ENCODE data around the gene GRAP2. TPM values are rescaled to one million over a fixed set of nuclear protein-coding genes. Genes with fewer than 3 reads are reported as not detected.
A peak's percentile ranks its signal among the peaks of the same experiment; 100 is the strongest.

Gene GRAP2
- total and polyA plus RNA-seq, 9 of the 15 experiments (the other 6 are each of a cell fraction or from before 2014, with no cell fraction given) = 4.8 to 88.7 (median 60.4) TPM

- H3K9me3 ChIP-seq (replicated peaks; ENCODE audit: control insufficient read depth, insufficient read depth, low read depth, low read length) = no peaks in the 10 kb centered on the region
- no TSS peak for BruUV-seq (replicated peaks)
- H3K4me2 ChIP-seq (ENCODE audit: insufficient read depth, low read length) = no peak overlapping the region
- H3K36me3 ChIP-seq (ENCODE audit: control insufficient read depth, insufficient read depth, low read length) = no peaks in the 10 kb centered on the region
- intact Hi-C loops (cut with micrococcal nuclease) = no loop called here
- 18% methylated on average over 1 of the region's 1 CpG for WGBS (ENCODE audit: insufficient coverage, low coverage, missing lambda C conversion rate)
- no peak overlapping the region for H3K4me3 ChIP-seq
- H4K20me1 ChIP-seq (replicated peaks; ENCODE audit: control insufficient read depth, insufficient read depth, low read length) = no peaks in the 10 kb centered on the region
- ChIA-PET POLR2A (no interaction called here), CTCF (ENCODE audit: low intra/inter-chr PET ratio) (no interaction called here)
- H3K4me1 ChIP-seq (replicated peaks in 1 of 2; ENCODE audit: control insufficient read depth in 2 of 2, insufficient read depth in 2 of 2, low read length in 2 of 2) = no peaks in the 10 kb centered on the region; a peak in 3 of 5 replicates
- in situ Hi-C loops (cut with MboI) = no loop called here
- DNase-seq (ENCODE audit: extremely low read depth in 1 of 4, low spot score in 3 of 4) (no peak), ATAC-seq (no peak), FAIRE-seq (peak; percentile 19)
- H3K9ac ChIP-seq (ENCODE audit: insufficient read depth in 1 of 2, low read depth in 2 of 2, low read length in 2 of 2) = no peak overlapping the region
- no peaks in the 10 kb centered on the region; the same call in 2 of the 3 replicates for H3K79me2 ChIP-seq (ENCODE audit: control insufficient read depth, insufficient read depth, low read length)
- no peaks in the 10 kb centered on the region for H3K27me3 ChIP-seq (ENCODE audit: control insufficient read depth in 2 of 2, insufficient read depth in 2 of 2, low read length in 2 of 2)
- no peak overlapping the region for H3K27ac ChIP-seq (ENCODE audit: extremely low read depth, low read depth, low read length)
- H2AFZ ChIP-seq (ENCODE audit: low read depth, low read length) = no peak overlapping the region; the same call in 1 of the 2 replicates
- no peaks in the 10 kb centered on the region for H3K9me1 ChIP-seq (ENCODE audit: control insufficient read depth, insufficient read depth, low read length)
- TF ChIP-seq ZNF239 (CRISPR knock-in tag; IDR thresholded peaks at IDR 0.05) (no peak), TAF9B (IDR thresholded peaks at IDR 0.05; ENCODE audit: partially characterized antibody) (no peak), SIX5 (IDR thresholded peaks at IDR 0.05; ENCODE audit: borderline replicate concordance in 1 of 2, insufficient read depth in 1 of 2, low read depth in 1 of 2, low read length in 2 of 2) (no peak), GATA2 (CRISPR knock-in tag; IDR thresholded peaks at IDR 0.05) (no peak), DEAF1 (CRISPR knock-in tag; IDR thresholded peaks at IDR 0.05) (no peak), ZFP1 (CRISPR knock-in tag; IDR thresholded peaks at IDR 0.05) (no peak), ZNF274 (IDR thresholded peaks at IDR 0.05; ENCODE audit: borderline replicate concordance, low read depth, low read length) (no peak), SREBF2 (CRISPR knock-in tag; IDR thresholded peaks at IDR 0.05) (no peak), GABPB1 (CRISPR knock-in tag; IDR thresholded peaks at IDR 0.05) (no peak), USF1 (CRISPR knock-in tag; IDR thresholded peaks at IDR 0.05) (no peak), ARID1B (IDR thresholded peaks at IDR 0.05) (0 out of 2 replicates have a peak, but pooled peaks have one; percentile 16), ESRRA (IDR thresholded peaks at IDR 0.05; ENCODE audit: borderline replicate concordance, low read depth) (peak; percentile 29; the same call in 1 of the 2 replicates), CTBP1 (IDR thresholded peaks at IDR 0.05; ENCODE audit: borderline replicate concordance) (peak; percentile 34; the same call in 1 of the 2 replicates)
Measured at GRCh38 chr22:39868741-39869140, 32.1 kb upstream of the GRAP2 start.

Data from K562 (cell line).